Sigmoid colon (tissue), 7 donors: ENCODE data around the gene ACSS3. TPM values are rescaled to one million over a fixed set of nuclear protein-coding genes. Genes with fewer than 3 reads are reported as not detected.

Experiments
- DNase-seq: peaks from one replicate; pipeline ENCODE4 v3.0.0-alpha.2; 2019
- H3K27ac ChIP-seq, 4 donors: fragments of 200-600 bp; sonication (generic); one replicate each; pipeline ENCODE4 v1.5.1; 2016 to 2019; ENCODE audit warnings: mild to moderate bottlenecking in 1 of 4
- H3K27me3 ChIP-seq, 3 donors: fragments of 200-600 bp; sonication (generic); one replicate each; pipeline ENCODE4 v1.5.1; 2019; ENCODE audit warnings: mild to moderate bottlenecking in 1 of 3
- H3K36me3 ChIP-seq, 4 donors: fragments of 200-600 bp; sonication (generic); one replicate each; pipeline ENCODE4 v1.5.1; 2016 to 2019
- H3K4me1 ChIP-seq, 4 donors: fragments of 200-600 bp; sonication (generic); one replicate each; pipeline ENCODE4 v1.5.1; 2017 to 2019
- H3K4me3 ChIP-seq, 4 donors: fragments of 200-600 bp; sonication (generic); one replicate each; pipeline ENCODE4 v1.5.1; 2017 to 2019; ENCODE audit warnings: mild to moderate bottlenecking in 2 of 4, moderate library complexity in 1 of 4
- H3K9me3 ChIP-seq, 4 donors: fragments of 200-600 bp in 3 of 4; sonication (generic) in 3 of 4; one replicate each; pipeline versions ENCODE4 v1.5.1 to v1.6.1; 2013 to 2019
- CTCF ChIP-seq, 4 experiments: fragments of 450-650 bp in 3 of 4; fragments of 200-600 bp in 1 of 4; IDR thresholded peaks; one replicate each; pipeline ENCODE4 v1.5.1; 2016 to 2019; ENCODE audit warnings: antibody characterized with exemption in 4 of 4, mild to moderate bottlenecking in 3 of 4, moderate library complexity in 2 of 4
- EP300 ChIP-seq, 4 donors: sonication (generic); formaldehyde crosslinking; IDR thresholded peaks; one replicate each; pipeline ENCODE4 v1.6.1; 2017; ENCODE audit warnings: antibody characterized with exemption in 4 of 4
- POLR2A ChIP-seq, 2 donors: fragments of 450-650 bp; IDR thresholded peaks; one replicate each; pipeline ENCODE4 v1.6.1; 2016; ENCODE audit warnings: antibody characterized with exemption in 2 of 2, mild to moderate bottlenecking in 2 of 2, moderate library complexity in 2 of 2
- POLR2AphosphoS5 ChIP-seq, 4 donors: sonication (generic); formaldehyde crosslinking; IDR thresholded peaks; one replicate each; pipeline ENCODE4 v1.6.1; 2017; ENCODE audit warnings: antibody characterized with exemption in 4 of 4
- WGBS, 2 donors: extraction: QIAGEN DNeasy Blood & Tissue Kit; methylation state at CpG; one replicate each; pipeline ENCODE4 v1.1.7; 2013; 5-methylcytosine and 5-hydroxymethylcytosine counted together
- intact Hi-C: fragments of 100-400 bp; cut with DNase I; formaldehyde crosslinking; loops from one replicate; pipeline ENCODE4 v1.15.1; 2023
- polyA plus RNA-seq, 3 donors: library from polyadenylated mRNA; stranded (reverse); fragments of 200-250 nt; gene quantifications; one replicate each; pipeline ENCODE4 v1.2.3, GENCODE V29; 2013
- total RNA-seq, 4 donors: library from RNA; depleted of rRNA; stranded (reverse); fragments of >200 nt; gene quantifications; one replicate each; pipeline ENCODE4 v1.1.0, GENCODE V29; 2016
- donor health status: healthy with polysubstance abuse.
- donor health status: Bipolar disorder and iron deficiency.
- donor health status: healthy.

The ACSS3 gene
- total and polyA plus RNA-seq, 7 donors, result 0.46 to 26.7 (median 9.9) TPM

- no peak for DNase-seq
- Histone ChIP-seq H3K4me1 (no peaks in the 10 kb centered on the region), H3K27me3 (no peaks in the 10 kb centered on the region), H3K27ac (no peak overlapping the region), H3K4me3 (no peak overlapping the region), H3K36me3 (peaks cover 0 to 3% (median 0%) of the 10 kb centered on the region in 4 donors), H3K9me3 (no peaks in the 10 kb centered on the region)
- TF ChIP-seq EP300 (IDR thresholded peaks at IDR 0.05), result no peak
- no peak for TF ChIP-seq POLR2A (IDR thresholded peaks at IDR 0.05)
- no peak for TF ChIP-seq POLR2AphosphoS5 (IDR thresholded peaks at IDR 0.05)
- TF ChIP-seq CTCF (IDR thresholded peaks at IDR 0.05), result no peak
- intact Hi-C loops, result no loop called here
Observed at GRCh38 chr12:81170072-81170471, 92.2 kb downstream of the ACSS3 start.

- Histone ChIP-seq H3K4me3 (no peak overlapping the region), H3K36me3 (peaks cover 0 to 19% (median 0%) of the 10 kb centered on the region in 4 donors), H3K9me3 (peaks cover 0 to 5% (median 0%) of the 10 kb centered on the region in 4 donors), H3K27me3 (no peaks in the 10 kb centered on the region), H3K4me1 (no peaks in the 10 kb centered on the region), H3K27ac (no peak overlapping the region)
- WGBS, 2 donors, result 65 to 84% methylated on average over 2 of the region's 2 CpGs
- intact Hi-C loops, result no loop called here
- no peak for TF ChIP-seq POLR2AphosphoS5 (IDR thresholded peaks at IDR 0.05)
- DNase-seq, result no peak
Observed at GRCh38 chr12:81172851-81173250, 95.0 kb downstream of the ACSS3 start.

GRCh38 chr12:81174664-81175063, 96.8 kb downstream of the ACSS3 start:
- no peak for DNase-seq
- no peak overlapping the region for H3K4me3 ChIP-seq
- intact Hi-C loops, result no loop called here
- no peak overlapping the region for H3K27ac ChIP-seq
- H3K4me1 ChIP-seq, result no peaks in the 10 kb centered on the region
- peaks cover 0 to 5% (median 0%) of the 10 kb centered on the region in 4 donors for H3K9me3 ChIP-seq
- TF ChIP-seq POLR2A (IDR thresholded peaks at IDR 0.05) (no peak), CTCF (IDR thresholded peaks at IDR 0.05) (no peak), POLR2AphosphoS5 (IDR thresholded peaks at IDR 0.05) (no peak), EP300 (IDR thresholded peaks at IDR 0.05) (no peak)
- no peaks in the 10 kb centered on the region for H3K27me3 ChIP-seq
- peaks cover 0 to 19% (median 0%) of the 10 kb centered on the region in 4 donors for H3K36me3 ChIP-seq
- 73 to 74% methylated on average over 4 of the region's 4 CpGs for WGBS, 2 donors

- no peak for DNase-seq
- Histone ChIP-seq H3K4me1 (no peaks in the 10 kb centered on the region), H3K36me3 (peaks cover 0 to 19% (median 0%) of the 10 kb centered on the region in 4 donors), H3K27ac (no peak overlapping the region), H3K27me3 (no peaks in the 10 kb centered on the region), H3K9me3 (peaks cover 0 to 5% (median 0%) of the 10 kb centered on the region in 4 donors), H3K4me3 (no peak overlapping the region)
- intact Hi-C loops, result no loop called here
- WGBS, 2 donors, result 66 to 74% methylated on average over 1 of the region's 1 CpG
- TF ChIP-seq POLR2A (IDR thresholded peaks at IDR 0.05), result no peak
- TF ChIP-seq EP300 (IDR thresholded peaks at IDR 0.05), result no peak
- TF ChIP-seq POLR2AphosphoS5 (IDR thresholded peaks at IDR 0.05), result no peak
- TF ChIP-seq CTCF (IDR thresholded peaks at IDR 0.05), result no peak
Observed at GRCh38 chr12:81176796-81177195, 98.9 kb downstream of the ACSS3 start.

GRCh38 chr12:81181691-81182090, 103.8 kb downstream of the ACSS3 start:
- Histone ChIP-seq H3K4me3 (no peak overlapping the region), H3K36me3 (peaks cover 0 to 1% (median 0%) of the 10 kb centered on the region in 4 donors), H3K9me3 (peaks cover 0 to 7% (median 0%) of the 10 kb centered on the region in 4 donors), H3K4me1 (no peaks in the 10 kb centered on the region), H3K27me3 (no peaks in the 10 kb centered on the region), H3K27ac (no peak overlapping the region)
- no peak for DNase-seq
- TF ChIP-seq CTCF (IDR thresholded peaks at IDR 0.05) (no peak), POLR2AphosphoS5 (IDR thresholded peaks at IDR 0.05) (no peak), EP300 (IDR thresholded peaks at IDR 0.05) (no peak), POLR2A (IDR thresholded peaks at IDR 0.05) (no peak)
- intact Hi-C loops, result no loop called here
- 93 to 94% methylated on average over 2 of the region's 2 CpGs for WGBS, 2 donors
